Activated T-cell treated with anti-CD3 and anti-CD28 coated beads, Interleukin-2, amount 50 U/mL, for 72 hours (primary cell): Measurements from ENCODE around the gene GRM7. TPM values are rescaled to one million over a fixed set of nuclear protein-coding genes. Genes with fewer than 3 reads are reported as not detected.

Experiments used
- ATAC-seq, 2 donors: fragments of 150-1000 bp; cut with Tn5 transposase; replicated peaks in 1 of 2; 2 replicates each; pipeline ENCODE4 v1.10.0; 2021; ENCODE audit warnings: moderate library complexity in 2 of 2, mild to moderate bottlenecking in 1 of 2
- DNase-seq, 2 donors: peaks; one replicate each; pipeline ENCODE4 v3.0.0; 2021 to 2022; ENCODE audit warnings: mixed read lengths in 1 of 2
- H3K27ac Mint-ChIP-seq: one replicate; pipeline ENCODE4 v1.8.0; 2022; ENCODE audit warnings: mild to moderate bottlenecking, moderate library complexity, mixed read lengths
- H3K27me3 Mint-ChIP-seq: one replicate; pipeline ENCODE4 v1.8.0; 2022; ENCODE audit warnings: low read depth, mixed read lengths
- H3K36me3 Mint-ChIP-seq, 2 donors: one replicate each; pipeline ENCODE4 v1.8.0; 2022; ENCODE audit warnings: mixed read lengths in 2 of 2, mild to moderate bottlenecking in 1 of 2; ENCODE audit not compliant: insufficient read depth in 2 of 2
- H3K4me1 Mint-ChIP-seq: one replicate; pipeline ENCODE4 v1.8.0; 2022; ENCODE audit warnings: low read depth, mixed read lengths
- H3K4me3 Mint-ChIP-seq, 2 donors: one replicate each; pipeline ENCODE4 v1.8.0; 2022; ENCODE audit warnings: mild to moderate bottlenecking in 2 of 2, mixed read lengths in 2 of 2, moderate library complexity in 2 of 2
- H3K9me3 Mint-ChIP-seq, 2 donors: one replicate each; pipeline ENCODE4 v1.8.0; 2022; ENCODE audit warnings: mixed read lengths in 2 of 2
- total RNA-seq, 2 donors: library from RNA; stranded (reverse); gene quantifications; one replicate each; pipeline ENCODE4 v1.2.3, GENCODE V29; 2022

The GRM7 gene
- total RNA-seq, 2 donors from 2014 or later, result not detected

DNA sequence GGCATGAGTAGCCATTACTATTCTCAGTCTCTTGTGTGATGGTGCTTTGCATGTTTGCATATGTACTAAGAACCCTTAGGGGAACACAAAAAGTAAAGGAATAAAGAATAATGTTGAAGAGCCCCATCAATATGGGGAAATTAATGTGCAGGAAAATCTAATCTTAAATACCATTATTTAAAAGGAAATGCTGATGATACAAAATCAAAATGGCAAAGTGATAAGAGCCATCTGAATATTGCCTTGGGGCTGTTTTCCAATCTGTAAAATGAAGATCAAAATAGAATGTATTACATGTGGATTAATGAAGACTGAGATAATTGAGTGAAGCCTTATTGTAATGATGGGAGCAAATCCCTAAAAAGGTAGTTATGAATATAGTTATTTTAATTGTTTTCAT is 771.4 kb downstream of the GRM7 start:
- H3K9me3 Mint-ChIP-seq, result peaks cover 0 to 2% of the 10 kb centered on the region in 2 donors
- H3K4me3 Mint-ChIP-seq, result no peak overlapping the region
- no peaks in the 10 kb centered on the region for H3K27me3 Mint-ChIP-seq
- H3K4me1 Mint-ChIP-seq, result no peaks in the 10 kb centered on the region
- DNase-seq (no peak), ATAC-seq (no peak)
- H3K27ac Mint-ChIP-seq, result no peak overlapping the region
- no peaks in the 10 kb centered on the region for H3K36me3 Mint-ChIP-seq

DNA sequence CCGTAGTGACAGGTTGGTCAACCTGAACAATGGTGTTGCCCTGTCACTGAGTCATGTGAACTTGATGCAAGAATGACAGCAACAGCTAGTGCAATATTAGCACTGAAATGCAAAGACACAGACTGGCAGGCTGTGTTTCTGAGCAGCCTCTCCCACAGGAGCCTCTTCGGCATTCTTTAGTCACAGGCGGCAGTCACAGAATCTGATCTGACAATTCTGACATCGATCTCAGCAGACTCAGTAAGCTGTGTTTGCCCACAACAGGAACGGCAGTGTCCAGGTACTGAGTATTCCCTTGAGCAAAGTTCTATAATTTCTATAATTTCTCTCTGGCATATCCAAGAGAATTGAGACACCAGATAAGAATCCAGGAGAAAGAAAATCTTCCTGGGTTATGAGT is 776.8 kb downstream of the GRM7 start:
- no peak for DNase-seq
- Mint-ChIP-seq H3K36me3 (no peaks in the 10 kb centered on the region), H3K9me3 (peaks cover 0 to 4% of the 10 kb centered on the region in 2 donors), H3K27me3 (no peaks in the 10 kb centered on the region), H3K27ac (no peak overlapping the region), H3K4me3 (no peak overlapping the region), H3K4me1 (no peaks in the 10 kb centered on the region)
- no peak for ATAC-seq

DNA sequence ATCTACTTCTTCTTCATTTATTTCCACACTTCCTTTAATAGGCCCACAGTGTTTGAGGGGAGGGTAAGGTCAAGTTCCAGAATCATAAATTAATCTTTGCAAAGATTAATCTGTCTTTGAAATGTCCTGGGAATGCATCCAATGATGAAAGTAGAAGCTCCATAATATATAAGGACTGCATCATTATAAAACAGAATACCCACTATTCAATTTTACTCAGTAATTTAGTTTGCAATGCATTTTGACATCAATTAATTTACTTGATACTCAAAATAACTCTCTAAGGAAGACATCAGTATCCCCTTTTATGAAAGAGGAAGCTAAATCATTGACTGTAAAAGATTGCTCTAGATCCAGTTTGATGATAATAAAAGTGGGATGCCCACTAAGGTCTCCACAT is 777.2 kb downstream of the GRM7 start:
- DNase-seq (no peak), ATAC-seq (no peak)
- no peaks in the 10 kb centered on the region for H3K27me3 Mint-ChIP-seq
- peaks cover 0 to 4% of the 10 kb centered on the region in 2 donors for H3K9me3 Mint-ChIP-seq
- H3K27ac Mint-ChIP-seq, result no peak overlapping the region
- H3K4me1 Mint-ChIP-seq, result no peaks in the 10 kb centered on the region
- H3K36me3 Mint-ChIP-seq, result no peaks in the 10 kb centered on the region
- no peak overlapping the region for H3K4me3 Mint-ChIP-seq

DNA sequence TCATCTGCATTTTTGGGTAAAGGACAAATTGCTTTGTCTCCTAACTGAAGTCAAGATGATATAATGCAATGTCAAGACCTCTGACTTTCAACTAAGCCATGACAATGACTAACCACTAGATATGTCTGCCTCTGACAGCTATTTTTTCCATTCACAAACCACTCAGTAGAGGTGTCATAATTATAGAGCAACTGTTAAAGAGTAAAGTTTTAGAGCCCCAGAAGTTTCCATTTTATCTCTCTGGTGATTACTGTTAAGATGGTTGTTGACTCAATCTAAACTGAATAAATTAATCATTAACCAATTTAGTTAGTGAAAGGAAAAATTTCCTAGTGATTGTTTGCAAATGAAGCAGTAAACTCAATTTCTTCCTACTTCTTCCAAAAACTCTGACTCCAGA is 779.9 kb downstream of the GRM7 start:
- DNase-seq (no peak), ATAC-seq (peak in 1 of 2 donors; percentile 45)
- Mint-ChIP-seq H3K36me3 (no peaks in the 10 kb centered on the region), H3K9me3 (peaks cover 0 to 2% of the 10 kb centered on the region in 2 donors), H3K4me1 (no peaks in the 10 kb centered on the region), H3K4me3 (no peak overlapping the region), H3K27me3 (no peaks in the 10 kb centered on the region), H3K27ac (no peak overlapping the region)

DNA sequence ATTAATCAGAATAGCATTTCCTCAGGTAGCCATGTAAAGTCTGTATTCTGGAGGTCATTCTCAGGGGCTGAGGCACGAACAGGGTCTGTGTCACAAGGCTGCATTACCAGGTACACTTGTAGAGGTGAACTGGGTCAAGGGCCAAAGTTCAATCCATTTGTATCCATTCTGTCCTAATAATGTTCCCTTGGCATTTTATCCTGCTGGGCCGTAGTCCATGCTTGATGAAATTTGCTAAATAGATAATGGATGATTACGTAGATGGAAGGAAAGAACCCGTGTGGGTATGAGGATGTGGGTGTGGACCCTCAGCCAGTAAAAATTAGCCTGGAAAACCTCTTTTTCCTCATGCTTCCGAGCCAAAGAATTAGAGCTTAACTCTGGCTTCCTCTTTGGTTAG is 785.9 kb downstream of the GRM7 start:
- no peak for DNase-seq

DNA sequence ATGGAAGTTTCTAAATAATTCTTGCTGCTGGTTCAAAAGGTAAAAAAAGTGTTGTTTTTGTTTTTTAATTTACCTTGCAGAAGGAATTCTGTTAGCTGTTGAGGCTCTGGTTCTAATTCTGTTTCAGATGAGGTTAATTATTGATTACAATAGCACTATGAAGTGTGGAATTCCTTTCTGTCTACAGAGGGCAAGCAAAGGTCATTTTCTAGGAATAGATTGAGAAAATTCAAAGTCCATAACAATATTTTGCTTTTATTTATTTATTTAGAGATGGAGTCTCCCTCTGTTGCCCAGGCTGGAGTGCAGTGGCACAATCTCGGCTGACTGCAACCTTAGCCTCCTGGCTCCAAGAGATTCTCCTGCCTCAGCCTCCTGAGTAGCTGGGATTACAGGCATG is 789.6 kb downstream of the GRM7 start:
- Mint-ChIP-seq H3K27ac (no peak overlapping the region), H3K4me1 (no peaks in the 10 kb centered on the region), H3K27me3 (peaks cover 5% of the 10 kb centered on the region), H3K9me3 (peaks cover 2% of the 10 kb centered on the region in 2 donors), H3K36me3 (no peaks in the 10 kb centered on the region), H3K4me3 (no peak overlapping the region)
- ATAC-seq (no peak), DNase-seq (no peak)

More for the DNA sequence above, 785.9 kb downstream of the GRM7 start:
- Mint-ChIP-seq H3K4me3 (no peak overlapping the region), H3K9me3 (no peaks in the 10 kb centered on the region), H3K36me3 (no peaks in the 10 kb centered on the region), H3K27ac (no peak overlapping the region), H3K4me1 (no peaks in the 10 kb centered on the region), H3K27me3 (no peaks in the 10 kb centered on the region)
- no peak for ATAC-seq

DNA sequence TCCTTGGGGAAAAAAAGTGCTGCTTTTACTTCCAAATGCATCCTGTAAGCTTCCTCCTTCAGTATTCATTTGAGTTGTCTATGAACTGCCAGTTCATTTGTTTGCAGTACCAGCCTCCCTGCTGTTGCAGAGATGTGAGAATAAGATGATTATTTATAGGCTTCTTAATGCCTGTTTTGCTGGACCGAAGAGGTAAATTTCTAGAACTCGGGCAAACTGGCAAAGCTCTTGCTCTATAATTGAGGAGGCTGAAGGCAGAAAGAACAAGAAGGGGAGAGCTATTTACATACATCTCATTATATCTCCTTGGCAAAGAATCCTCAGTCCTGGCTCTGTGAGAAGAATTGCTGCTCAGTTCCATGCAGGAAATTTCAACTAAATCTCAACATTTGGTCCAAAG is 790.4 kb downstream of the GRM7 start:
- no peak for DNase-seq
- ATAC-seq, result no peak
- no peaks in the 10 kb centered on the region for H3K4me1 Mint-ChIP-seq
- H3K27me3 Mint-ChIP-seq, result peaks cover 5% of the 10 kb centered on the region
- H3K9me3 Mint-ChIP-seq, result peaks cover 2% of the 10 kb centered on the region in 2 donors
- H3K27ac Mint-ChIP-seq, result no peak overlapping the region
- no peak overlapping the region for H3K4me3 Mint-ChIP-seq
- no peaks in the 10 kb centered on the region for H3K36me3 Mint-ChIP-seq

DNA sequence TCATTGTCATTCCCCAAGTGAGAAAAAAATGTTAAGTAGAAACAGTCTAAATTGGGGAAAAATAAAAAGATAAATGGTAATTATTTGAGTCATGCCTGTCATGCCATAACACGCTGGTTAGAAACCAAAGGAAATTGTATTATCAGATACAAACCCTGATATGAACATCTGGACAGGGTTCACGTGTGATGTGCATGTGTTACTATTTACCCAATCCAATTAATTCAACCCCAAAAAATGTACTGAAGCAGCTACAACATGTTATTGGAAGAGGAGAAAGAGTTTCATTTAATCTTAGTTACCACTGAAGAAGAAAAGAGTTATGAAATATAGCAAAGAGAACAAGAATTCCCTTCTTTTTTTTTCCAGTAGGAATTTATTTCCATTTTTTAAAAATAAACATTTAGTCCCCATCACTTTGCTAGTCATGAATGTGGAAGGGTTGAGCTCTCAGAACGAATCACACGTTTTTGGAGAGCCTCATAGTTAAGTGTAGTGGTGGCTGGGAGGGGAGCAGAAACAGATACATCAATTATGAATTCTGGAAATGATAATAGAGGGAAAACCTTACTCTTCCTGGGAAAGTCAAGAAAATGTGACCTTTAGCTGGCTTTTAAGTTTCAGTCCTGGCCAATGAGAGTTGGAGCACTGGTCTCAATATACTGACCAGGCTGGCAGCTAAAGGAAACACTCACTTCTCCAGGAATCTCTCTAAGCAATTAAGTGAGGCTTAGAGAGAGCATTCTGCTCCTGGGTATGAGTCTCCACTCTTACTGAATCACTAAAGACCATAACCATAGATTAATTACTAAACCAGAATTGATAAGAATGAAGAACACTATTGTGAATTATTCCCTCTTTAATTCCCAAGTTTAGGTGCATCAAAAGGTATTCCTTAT is 796.5 kb downstream of the GRM7 start:
- peaks cover 5% of the 10 kb centered on the region for H3K27me3 Mint-ChIP-seq

DNA sequence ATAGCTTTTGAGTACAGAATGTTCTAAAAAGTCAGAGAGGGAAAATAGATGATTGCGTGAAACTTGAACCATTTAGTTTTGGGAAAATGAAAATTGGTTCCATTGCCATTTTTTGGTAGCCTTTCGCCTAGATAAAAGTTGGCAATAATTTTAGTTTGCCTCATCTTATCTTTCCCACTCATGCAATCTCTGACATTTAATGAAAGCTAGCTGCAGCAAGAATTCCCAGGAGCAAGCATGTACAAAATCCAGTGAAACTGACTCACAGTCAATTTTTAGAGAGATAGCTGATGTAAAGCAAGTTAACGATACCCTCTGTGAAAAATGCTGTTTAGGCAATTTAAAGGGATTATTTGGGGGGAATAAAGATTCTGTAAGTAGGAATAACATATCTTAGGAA is 797.4 kb downstream of the GRM7 start:
- no peaks in the 10 kb centered on the region for H3K4me1 Mint-ChIP-seq
- H3K4me3 Mint-ChIP-seq, result no peak overlapping the region
- ATAC-seq (no peak), DNase-seq (no peak)
- H3K9me3 Mint-ChIP-seq, result peaks cover 0 to 2% of the 10 kb centered on the region in 2 donors
- no peaks in the 10 kb centered on the region for H3K36me3 Mint-ChIP-seq
- no peak overlapping the region for H3K27ac Mint-ChIP-seq
- peaks cover 5% of the 10 kb centered on the region for H3K27me3 Mint-ChIP-seq

More for the DNA sequence above, 796.5 kb downstream of the GRM7 start:
- DNase-seq (no peak), ATAC-seq (no peak)
- peaks cover 0 to 2% of the 10 kb centered on the region in 2 donors for H3K9me3 Mint-ChIP-seq
- H3K4me1 Mint-ChIP-seq, result no peaks in the 10 kb centered on the region
- no peak overlapping the region for H3K27ac Mint-ChIP-seq
- no peaks in the 10 kb centered on the region for H3K36me3 Mint-ChIP-seq
- H3K4me3 Mint-ChIP-seq, result no peak overlapping the region

DNA sequence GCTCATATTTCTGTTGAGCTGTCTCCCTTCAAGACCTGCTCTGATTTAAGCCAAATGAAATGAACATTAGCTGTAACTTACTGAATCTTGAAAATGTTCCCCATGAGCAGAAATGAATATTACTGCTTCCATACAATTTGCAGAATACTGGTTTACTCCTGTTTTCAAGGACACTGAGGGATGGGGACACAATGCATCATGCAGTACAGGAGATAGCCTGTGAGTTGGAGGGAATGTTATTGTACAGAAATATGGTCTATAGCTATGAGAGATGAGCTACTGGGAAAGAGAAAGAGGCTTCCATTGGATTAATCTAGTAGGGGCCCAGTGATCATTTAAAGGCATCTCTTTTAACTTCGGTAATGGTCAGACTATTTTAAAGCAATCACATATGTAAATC is 798.2 kb downstream of the GRM7 start:
- no peak for DNase-seq
- Mint-ChIP-seq H3K4me3 (no peak overlapping the region), H3K4me1 (no peaks in the 10 kb centered on the region), H3K27ac (no peak overlapping the region), H3K36me3 (no peaks in the 10 kb centered on the region), H3K27me3 (peaks cover 5% of the 10 kb centered on the region), H3K9me3 (no peaks in the 10 kb centered on the region)
- no peak for ATAC-seq

DNA sequence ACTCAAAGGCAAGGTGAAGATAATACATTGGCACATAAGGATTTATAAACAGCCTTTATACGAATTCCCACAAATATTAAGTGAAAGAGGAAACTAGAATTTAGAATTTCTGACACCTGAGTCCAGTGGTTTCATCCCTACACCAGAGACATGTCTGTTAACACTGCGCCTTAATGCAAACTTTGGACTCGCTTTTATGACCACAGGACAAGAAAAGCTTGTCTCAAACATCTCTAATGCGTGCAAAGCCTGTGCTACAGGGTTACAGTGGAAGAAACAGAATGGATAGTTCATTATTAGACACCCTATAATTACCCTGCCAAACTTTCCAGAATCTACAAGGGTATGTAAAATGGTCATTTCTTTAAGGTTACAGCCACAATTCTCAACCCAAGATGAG is 802.9 kb downstream of the GRM7 start:
- DNase-seq, result no peak
- no peak overlapping the region for H3K27ac Mint-ChIP-seq
- no peaks in the 10 kb centered on the region for H3K36me3 Mint-ChIP-seq
- ATAC-seq, result no peak
- no peaks in the 10 kb centered on the region for H3K4me1 Mint-ChIP-seq
- no peaks in the 10 kb centered on the region for H3K9me3 Mint-ChIP-seq
- H3K27me3 Mint-ChIP-seq, result no peaks in the 10 kb centered on the region
- H3K4me3 Mint-ChIP-seq, result no peak overlapping the region

DNA sequence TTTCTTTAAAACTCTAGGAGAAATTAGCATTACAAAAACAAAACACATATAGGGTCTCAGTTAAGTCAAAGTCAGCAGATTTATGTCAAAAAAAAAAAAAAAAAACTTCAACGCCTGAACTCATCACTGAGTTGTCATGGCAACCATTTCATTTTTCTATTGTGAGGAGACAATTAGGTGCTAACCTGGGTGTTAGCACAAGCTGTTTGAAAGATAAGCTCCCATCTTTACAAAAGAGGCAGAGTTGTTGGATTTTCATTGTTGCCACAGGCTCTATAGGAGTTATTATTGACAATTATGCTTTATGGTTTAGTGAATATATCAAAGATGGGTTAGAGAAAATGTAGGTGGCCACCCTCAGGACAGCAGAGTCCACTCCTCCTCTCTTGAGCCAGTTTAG is 806.9 kb downstream of the GRM7 start:
- Mint-ChIP-seq H3K27ac (no peak overlapping the region), H3K4me3 (no peak overlapping the region), H3K9me3 (peaks cover 0 to 6% of the 10 kb centered on the region in 2 donors), H3K4me1 (no peaks in the 10 kb centered on the region), H3K27me3 (no peaks in the 10 kb centered on the region), H3K36me3 (no peaks in the 10 kb centered on the region)
- ATAC-seq (no peak), DNase-seq (no peak)

DNA sequence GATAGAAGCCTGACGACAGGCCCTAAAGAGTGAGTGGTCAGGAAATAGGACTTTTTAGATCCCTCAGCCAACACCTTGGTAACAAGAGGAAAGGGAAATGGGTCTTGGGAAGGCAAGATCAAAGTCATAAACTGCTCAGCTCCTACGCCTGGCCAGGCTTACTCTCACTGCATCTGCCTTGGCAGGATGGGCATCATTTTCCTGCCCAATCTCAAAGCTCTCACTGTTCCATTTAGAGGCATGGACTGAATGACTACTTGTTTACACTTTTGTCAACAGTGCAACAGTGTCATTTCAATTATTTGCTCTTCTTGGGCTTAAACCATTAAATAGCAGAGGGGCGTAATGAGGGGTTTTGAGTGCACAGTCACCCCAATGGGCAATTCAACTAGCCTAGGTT is 808.7 kb downstream of the GRM7 start:
- Mint-ChIP-seq H3K4me3 (no peak overlapping the region), H3K27ac (no peak overlapping the region), H3K9me3 (peaks cover 0 to 6% of the 10 kb centered on the region in 2 donors), H3K4me1 (no peaks in the 10 kb centered on the region), H3K27me3 (no peaks in the 10 kb centered on the region), H3K36me3 (no peaks in the 10 kb centered on the region)
- ATAC-seq, result no peak
- no peak for DNase-seq

DNA sequence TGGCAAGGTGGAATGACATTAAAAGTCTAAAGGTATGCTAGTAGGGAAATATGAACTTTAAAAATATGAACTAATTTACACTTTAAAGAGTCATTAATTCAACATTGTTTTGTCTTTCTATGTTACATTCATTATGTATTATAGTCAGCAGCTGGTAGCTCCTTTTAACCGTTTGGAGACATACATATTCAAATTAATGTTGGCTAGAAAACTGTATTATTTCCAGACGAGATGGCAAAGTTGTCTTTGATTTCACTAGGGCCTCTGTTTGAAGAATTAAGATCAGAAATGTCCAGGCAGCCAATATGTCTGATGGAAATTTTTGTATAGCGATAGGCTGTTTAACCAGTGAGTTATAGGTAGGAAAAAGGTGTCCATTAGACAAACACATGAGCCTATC is 817.6 kb downstream of the GRM7 start:
- Mint-ChIP-seq H3K9me3 (peaks cover 0 to 4% of the 10 kb centered on the region in 2 donors), H3K4me1 (no peaks in the 10 kb centered on the region), H3K27me3 (no peaks in the 10 kb centered on the region), H3K27ac (no peak overlapping the region), H3K36me3 (no peaks in the 10 kb centered on the region), H3K4me3 (no peak overlapping the region)
- no peak for ATAC-seq
- no peak for DNase-seq
